NCI-H524 treated with DMSO at 0.1 percent for 48 hours (cell line): ENCODE measurements around the gene DOCK2.
A peak's percentile ranks its signal among the peaks of the same experiment; 100 is the strongest.

ENCODE experiments used
- DNase-seq: peaks from one replicate; lab custom pipeline; 2025; lab: John Stamatoyannopoulos, UW

Gene DOCK2

GRCh38 chr5:170131235-170131634 is 494.2 kb downstream of the DOCK2 start:
- no peak for DNase-seq

- DNase-seq: peak; percentile 75
Observed at GRCh38 chr5:170132269-170132975, 495.3 kb downstream of the DOCK2 start.
